Skeletal muscle tissue (tissue), 4 donors: ENCODE data around the gene RUFY3. TPM values are rescaled to one million over a fixed set of nuclear protein-coding genes. Genes with fewer than 3 reads are reported as not detected.
A peak's percentile ranks its signal among the peaks of the same experiment; 100 is the strongest.
"Not testable (repeated sequence)": the region's sequence is repeated elsewhere in the genome, so short reads cannot be mapped to it uniquely, and the experiment has no call there.

Experiments used
- H3K27ac ChIP-seq: one replicate; pipeline ENCODE4 v1.7.0; 2013; ENCODE audit warnings: mild to moderate bottlenecking, low read depth, low read length, inconsistent platforms
- H3K27me3 ChIP-seq, 3 donors: one replicate each; pipeline ENCODE4 v1.7.0; 2013; ENCODE audit warnings: low read length in 3 of 3; ENCODE audit not compliant: control insufficient read depth in 3 of 3, insufficient read depth in 3 of 3
- H3K36me3 ChIP-seq, 3 donors: one replicate each; pipeline ENCODE4 v1.7.0; 2013; ENCODE audit warnings: low read length in 3 of 3; ENCODE audit not compliant: control insufficient read depth in 3 of 3, insufficient read depth in 3 of 3
- H3K4me1 ChIP-seq, 3 donors: one replicate each; pipeline ENCODE4 v1.7.0; 2013; ENCODE audit warnings: low read length in 3 of 3, mild to moderate bottlenecking in 3 of 3; ENCODE audit not compliant: control insufficient read depth in 3 of 3, insufficient read depth in 3 of 3
- H3K4me3 ChIP-seq, 3 donors: one replicate each; pipeline ENCODE4 v1.7.0; 2013; ENCODE audit warnings: low read length in 3 of 3
- H3K9ac ChIP-seq, 3 donors: one replicate each; pipeline ENCODE4 v1.7.0; 2013; ENCODE audit warnings: low read length in 3 of 3, mild to moderate bottlenecking in 3 of 3, moderate library complexity in 2 of 3, low read depth in 1 of 3
- H3K9me3 ChIP-seq, 3 donors: one replicate each; pipeline ENCODE4 v1.7.0; 2013; ENCODE audit warnings: low read length in 3 of 3; ENCODE audit not compliant: control insufficient read depth in 3 of 3
- total RNA-seq: library from RNA; depleted of rRNA; stranded (reverse); fragments of >200 nt; gene quantifications from one replicate; pipeline ENCODE4 v1.2.3, GENCODE V29; 2014
- donor health status: Osteomylitis.

The RUFY3 gene
- total RNA-seq, 1 donor from 2014 or later: 60.0 TPM

GRCh38 chr4:70687821-70688794 is 33.7 kb upstream of the RUFY3 start, which contains the start of gene UTP3:
Gene UTP3 (plus strand): TSS chr4:70688532. CDS start chr4:70688678, 146 bp downstream.
- peak within 1 kb of the TSS; percentile 96 for H3K27ac ChIP-seq
- peak within 1 kb of the TSS; percentile 97 to 100 (median 99) for H3K4me3 ChIP-seq
- peaks cover 25 to 29% (median 25%) of the 10 kb centered on the region in 3 donors for H3K4me1 ChIP-seq
- no peaks in the 10 kb centered on the region for H3K27me3 ChIP-seq
- H3K9me3 ChIP-seq: no peaks in the 10 kb centered on the region
- H3K36me3 ChIP-seq: peaks cover 0 to 3% (median 0%) of the 10 kb centered on the region in 3 donors
- peak within 1 kb of the TSS; percentile 96 to 99 (median 98) for H3K9ac ChIP-seq

GRCh38 chr4:70688795-70689231 is 33.0 kb upstream of the RUFY3 start:
- peaks cover 25 to 29% (median 25%) of the 10 kb centered on the region in 3 donors for H3K4me1 ChIP-seq
- peak overlapping the region; percentile 96 to 99 (median 98) for H3K9ac ChIP-seq
- H3K4me3 ChIP-seq: peak overlapping the region; percentile 97 to 100 (median 99)
- no peaks in the 10 kb centered on the region for H3K27me3 ChIP-seq
- peaks cover 0 to 3% (median 0%) of the 10 kb centered on the region in 3 donors for H3K36me3 ChIP-seq
- peak overlapping the region; percentile 96 for H3K27ac ChIP-seq
- H3K9me3 ChIP-seq: no peaks in the 10 kb centered on the region

- H3K4me1 ChIP-seq: peaks cover 25 to 29% (median 25%) of the 10 kb centered on the region in 3 donors
- H3K36me3 ChIP-seq: peaks cover 0 to 3% (median 0%) of the 10 kb centered on the region in 3 donors
- H3K27ac ChIP-seq: no peak overlapping the region
- H3K27me3 ChIP-seq: no peaks in the 10 kb centered on the region
- no peaks in the 10 kb centered on the region for H3K9me3 ChIP-seq
- H3K4me3 ChIP-seq: no peak overlapping the region
- H3K9ac ChIP-seq: no peak overlapping the region
Measured at GRCh38 chr4:70691661-70692060, 30.1 kb upstream of the RUFY3 start.

- H3K36me3 ChIP-seq, H3K4me3 ChIP-seq, H3K9me3 ChIP-seq, H3K27me3 ChIP-seq, H3K9ac ChIP-seq, H3K27ac ChIP-seq: not testable (repeated sequence)
- peaks cover 12 to 16% (median 13%) of the 10 kb centered on the region in 3 donors for H3K4me1 ChIP-seq
Measured at GRCh38 chr4:70694633-70695032, 27.1 kb upstream of the RUFY3 start.

GRCh38 chr4:70698435-70698834 is 23.3 kb upstream of the RUFY3 start:
- not testable (repeated sequence) for H3K9ac ChIP-seq, H3K9me3 ChIP-seq

GRCh38 chr4:70700712-70701111 is 21.1 kb upstream of the RUFY3 start:
- no peaks in the 10 kb centered on the region for H3K4me1 ChIP-seq
- no peaks in the 10 kb centered on the region for H3K9me3 ChIP-seq
- H3K9ac ChIP-seq: no peak overlapping the region
- no peaks in the 10 kb centered on the region for H3K27me3 ChIP-seq
- no peak overlapping the region for H3K4me3 ChIP-seq
- no peak overlapping the region for H3K27ac ChIP-seq
- H3K36me3 ChIP-seq: no peaks in the 10 kb centered on the region

More at GRCh38 chr4:70698435-70698834, 23.3 kb upstream of the RUFY3 start:
- H3K36me3 ChIP-seq, H3K4me1 ChIP-seq, H3K27me3 ChIP-seq, H3K27ac ChIP-seq, H3K4me3 ChIP-seq: not testable (repeated sequence)

- no peaks in the 10 kb centered on the region for H3K9me3 ChIP-seq
- no peak overlapping the region for H3K27ac ChIP-seq
- no peak overlapping the region for H3K4me3 ChIP-seq
- H3K36me3 ChIP-seq: no peaks in the 10 kb centered on the region
- H3K27me3 ChIP-seq: no peaks in the 10 kb centered on the region
- H3K9ac ChIP-seq: no peak overlapping the region
- H3K4me1 ChIP-seq: peaks cover 2 to 4% (median 2%) of the 10 kb centered on the region in 3 donors
Measured at GRCh38 chr4:70701271-70701670, 20.5 kb upstream of the RUFY3 start.

- not testable (repeated sequence) for H3K27ac ChIP-seq, H3K27me3 ChIP-seq, H3K9me3 ChIP-seq, H3K4me3 ChIP-seq, H3K9ac ChIP-seq, H3K36me3 ChIP-seq
- peaks cover 11 to 15% (median 11%) of the 10 kb centered on the region in 3 donors for H3K4me1 ChIP-seq
Measured at GRCh38 chr4:70702592-70702991, 19.2 kb upstream of the RUFY3 start.

GRCh38 chr4:70703619-70704214 is 18.0 kb upstream of the RUFY3 start:
- Histone ChIP-seq H3K4me3 (peak overlapping the region; percentile 66 to 85 (median 79)), H3K27me3 (no peaks in the 10 kb centered on the region), H3K36me3 (no peaks in the 10 kb centered on the region), H3K9me3 (no peaks in the 10 kb centered on the region), H3K9ac (peak overlapping the region; percentile 83 to 88 (median 83)), H3K4me1 (peaks cover 11 to 15% (median 11%) of the 10 kb centered on the region in 3 donors), H3K27ac (peak overlapping the region; percentile 92)
